Stimulated activated naive CD8-positive, alpha-beta T cell treated with anti-CD3 and anti-CD28 coated beads, Interleukin-15, Interleukin-2, amounts not matched to agents 100 U/mL and 50 U/mL, for 24 hours (primary cell): Measurements from ENCODE around the gene CFI.
A peak's percentile ranks its signal among the peaks of the same experiment; 100 is the strongest.

ENCODE experiments used
- ATAC-seq: fragments of 150-1000 bp; cut with Tn5 transposase; one replicate; pipeline ENCODE4 v1.10.0; 2021
- DNase-seq: peaks from one replicate; pipeline ENCODE4 v3.0.0; 2021

Gene CFI

GRCh38 chr4:109801895-109802319 is at the start of gene CFI:
CFI (minus strand) TSS chr4:109801999; CDS start chr4:109801971, 28 bp downstream.
- DNase-seq (no peak), ATAC-seq (no peak)

- ATAC-seq: no peak
- DNase-seq: no peak
Measured at GRCh38 chr4:109850601-109851000, 48.8 kb upstream of the CFI start.

DNA sequence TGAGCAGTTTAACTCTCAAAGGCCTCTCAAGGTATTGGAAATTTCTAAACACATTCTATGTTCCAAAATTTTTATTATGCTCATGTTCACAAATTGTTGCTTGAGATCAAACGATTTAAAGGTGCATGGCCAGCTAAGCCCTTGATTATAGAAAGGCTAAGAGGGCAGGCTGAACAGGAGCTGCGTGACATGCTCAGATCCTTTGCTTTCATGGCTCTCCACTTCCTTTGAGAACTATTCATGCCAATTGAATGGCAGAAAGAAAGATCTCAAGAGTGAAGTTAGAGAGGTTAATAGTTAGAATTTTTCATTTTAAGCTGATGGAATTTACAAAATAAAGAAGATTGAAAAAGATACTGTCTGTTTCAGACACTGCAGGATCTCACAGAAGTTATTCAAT is 46.7 kb upstream of the CFI start:
- no peak for ATAC-seq

GRCh38 chr4:109847896-109848442 is 46.2 kb upstream of the CFI start, which contains the start of gene LRIT3:
LRIT3 (plus strand) TSS chr4:109848107; CDS start chr4:109848202, 95 bp downstream.
- ATAC-seq: no peak

More for the DNA sequence above, 46.7 kb upstream of the CFI start:
- no peak for DNase-seq

DNA sequence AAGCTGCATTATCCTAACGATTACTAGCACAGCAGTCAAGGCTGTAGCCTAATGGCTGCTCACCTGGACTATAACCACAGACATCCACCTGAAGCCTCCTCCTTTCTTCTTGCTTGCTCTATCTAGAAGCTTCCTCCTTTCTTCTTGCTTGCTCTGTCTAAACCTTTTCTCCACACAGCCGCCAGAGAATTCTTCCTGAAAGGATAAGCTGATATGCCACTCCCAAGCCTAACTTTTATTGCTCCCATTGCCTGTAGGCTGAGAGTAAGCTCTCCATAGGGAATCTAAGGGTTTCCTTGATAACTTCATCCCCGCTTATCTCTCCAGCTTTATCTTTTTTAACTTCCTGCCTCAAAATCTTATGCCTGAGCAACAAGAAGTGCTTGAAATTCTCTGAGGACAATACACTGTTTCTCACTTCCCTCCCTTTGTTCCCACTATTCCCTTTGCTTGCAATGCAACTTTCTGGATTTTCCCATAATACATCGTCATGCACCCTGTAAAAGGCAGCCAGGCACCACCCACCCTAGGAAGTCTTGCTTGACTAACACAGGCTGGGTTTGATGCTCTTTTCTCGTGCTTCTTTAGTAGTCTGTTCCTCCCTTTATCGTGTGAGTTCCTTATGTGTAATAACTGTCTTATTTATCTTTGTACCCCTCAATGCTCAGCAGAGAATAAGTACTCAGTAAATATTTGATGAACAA is 44.7 kb upstream of the CFI start:
- no peak for DNase-seq
- ATAC-seq: no peak

More at GRCh38 chr4:109847896-109848442, 46.2 kb upstream of the CFI start, which contains the start of gene LRIT3:
- DNase-seq: no peak

GRCh38 chr4:109836985-109837384 is 35.2 kb upstream of the CFI start:
- ATAC-seq (no peak), DNase-seq (no peak)

DNA sequence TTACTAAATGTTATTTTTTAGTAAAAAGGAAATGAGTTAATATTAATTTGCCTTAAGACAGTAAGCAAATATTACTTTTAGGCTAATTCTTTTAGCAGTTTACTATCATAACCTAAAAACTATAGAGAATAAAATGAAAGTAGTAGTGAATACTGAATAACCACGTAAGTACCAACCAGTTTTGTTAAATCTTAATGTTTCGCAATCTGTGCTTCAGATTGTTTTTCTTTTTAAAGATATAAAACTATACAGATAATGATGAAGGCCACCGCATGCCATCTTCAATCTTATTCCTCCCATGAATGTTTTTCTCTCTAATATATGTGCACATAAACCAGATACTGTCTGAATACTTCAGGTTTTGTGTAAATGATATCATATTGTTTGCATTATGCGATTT is 32.0 kb upstream of the CFI start:
- no peak for DNase-seq
- no peak for ATAC-seq

DNA sequence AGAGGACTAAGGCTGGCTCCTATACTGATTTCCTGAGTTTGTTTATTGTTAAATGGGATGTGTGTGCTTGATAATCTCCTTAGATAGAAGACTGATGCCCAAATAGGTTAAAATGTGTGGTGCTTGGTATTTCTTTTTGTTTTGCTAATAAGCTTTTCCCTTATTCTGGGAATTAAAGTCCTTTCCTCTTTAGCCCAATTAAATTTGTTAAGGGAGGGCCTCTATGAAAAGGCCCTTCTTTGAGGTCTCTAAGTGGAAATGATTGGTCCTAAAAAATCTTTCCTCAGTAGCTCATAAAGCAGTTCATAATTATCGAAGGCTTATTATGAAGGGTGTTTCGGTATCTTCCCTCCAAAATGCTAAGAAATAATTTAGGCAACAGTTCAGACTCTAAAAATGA is 25.9 kb upstream of the CFI start, which contains the start of gene RRH:
RRH (plus strand) TSS at position 301 of the 400 bp plus-strand sequence; CDS start at position 357, 56 bp downstream.
- DNase-seq: no peak
- ATAC-seq: no peak

DNA sequence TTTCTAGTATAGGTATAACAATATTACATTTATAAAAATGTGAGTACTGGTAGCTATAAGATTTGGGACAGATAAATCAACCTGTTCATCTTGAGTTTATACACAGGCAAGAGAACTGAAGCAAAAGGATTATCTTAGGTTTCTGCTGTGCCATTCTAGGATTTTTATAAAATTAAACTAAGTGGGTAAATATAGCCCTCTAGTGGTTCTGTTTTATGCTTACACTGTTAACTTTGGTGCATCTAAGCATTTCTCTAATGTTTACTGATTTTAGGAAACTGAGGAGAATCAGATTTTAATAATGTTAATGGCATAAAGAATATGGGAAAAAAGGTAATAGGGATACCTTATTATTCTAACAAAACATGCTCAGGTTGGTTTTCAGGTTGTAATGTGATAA is 24.9 kb upstream of the CFI start:
- no peak for DNase-seq
- ATAC-seq: no peak

GRCh38 chr4:109821185-109821584 is 19.4 kb upstream of the CFI start:
- peak; percentile 53 for ATAC-seq
- DNase-seq: no peak

DNA sequence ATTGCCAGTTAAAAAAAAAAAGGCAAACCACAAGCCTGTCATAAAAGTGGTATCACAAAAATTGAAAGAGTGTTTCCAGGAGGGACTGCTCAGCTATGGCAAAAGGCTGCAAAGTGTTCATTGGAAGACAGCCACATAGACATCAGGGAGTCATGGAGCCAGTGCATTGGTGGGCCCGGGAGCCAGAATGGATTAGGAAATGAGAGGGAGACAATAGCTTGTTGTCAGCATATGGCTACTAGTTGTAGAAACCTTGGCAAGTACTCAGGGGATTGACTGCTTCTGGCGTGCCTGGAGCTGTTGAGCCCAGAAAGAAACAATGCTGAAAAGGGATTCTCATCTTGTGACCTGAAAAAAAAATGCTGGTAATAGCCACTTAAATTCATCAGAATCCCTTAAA is 18.8 kb upstream of the CFI start:
- no peak for DNase-seq
- no peak for ATAC-seq

DNA sequence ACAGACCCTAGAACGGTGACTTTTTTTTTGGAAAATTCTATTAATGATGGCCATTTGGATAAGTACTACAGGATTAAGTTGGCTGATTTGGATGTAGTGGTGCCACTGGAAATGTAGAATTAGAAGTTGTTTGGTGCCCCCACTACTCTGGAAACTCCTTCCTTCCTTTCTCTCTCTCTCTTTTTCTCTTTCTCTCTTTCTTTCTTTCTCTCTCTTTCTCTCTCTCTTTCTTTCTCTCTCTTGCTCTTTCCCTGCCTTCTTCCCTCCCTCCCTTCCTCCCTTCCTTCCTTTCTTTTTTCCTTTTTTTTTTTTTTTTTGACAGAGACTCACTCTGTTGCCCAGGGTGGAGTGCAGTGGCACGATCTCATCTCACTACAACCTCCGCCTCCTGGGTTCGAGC is 16.5 kb upstream of the CFI start:
- DNase-seq (no peak), ATAC-seq (no peak)

DNA sequence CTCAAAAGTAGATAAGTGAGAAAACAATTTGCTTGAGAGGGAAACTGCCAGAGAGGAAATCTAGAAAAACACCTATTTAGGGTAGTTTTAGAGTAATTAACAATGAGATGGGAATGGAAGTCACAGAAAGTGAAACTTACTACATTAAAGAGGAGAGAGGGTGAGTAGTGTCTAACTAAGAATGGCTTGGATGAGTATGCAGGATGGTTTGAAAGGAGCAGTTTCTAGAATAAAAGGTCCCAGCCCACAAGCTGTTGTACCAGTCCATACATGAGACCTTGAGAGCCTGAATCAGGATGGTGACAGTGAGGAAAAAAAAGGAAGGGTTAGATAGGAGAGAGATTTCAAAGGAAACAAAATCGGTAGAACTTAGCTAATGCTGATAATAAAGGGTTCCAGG is 15.1 kb upstream of the CFI start:
- DNase-seq (no peak), ATAC-seq (peak; percentile 48)

- DNase-seq (peak; percentile 56), ATAC-seq (no peak)
Measured at GRCh38 chr4:109816082-109816442, 14.3 kb upstream of the CFI start.

- DNase-seq (peak; percentile 87), ATAC-seq (peak; percentile 97)
Measured at GRCh38 chr4:109815151-109816081, 13.6 kb upstream of the CFI start, which contains the start of gene GAR1. GAR1 (plus strand) TSS chr4:109815762; CDS start chr4:109816165, 403 bp downstream.

GRCh38 chr4:109811707-109812106 is 9.9 kb upstream of the CFI start:
- ATAC-seq: no peak

DNA sequence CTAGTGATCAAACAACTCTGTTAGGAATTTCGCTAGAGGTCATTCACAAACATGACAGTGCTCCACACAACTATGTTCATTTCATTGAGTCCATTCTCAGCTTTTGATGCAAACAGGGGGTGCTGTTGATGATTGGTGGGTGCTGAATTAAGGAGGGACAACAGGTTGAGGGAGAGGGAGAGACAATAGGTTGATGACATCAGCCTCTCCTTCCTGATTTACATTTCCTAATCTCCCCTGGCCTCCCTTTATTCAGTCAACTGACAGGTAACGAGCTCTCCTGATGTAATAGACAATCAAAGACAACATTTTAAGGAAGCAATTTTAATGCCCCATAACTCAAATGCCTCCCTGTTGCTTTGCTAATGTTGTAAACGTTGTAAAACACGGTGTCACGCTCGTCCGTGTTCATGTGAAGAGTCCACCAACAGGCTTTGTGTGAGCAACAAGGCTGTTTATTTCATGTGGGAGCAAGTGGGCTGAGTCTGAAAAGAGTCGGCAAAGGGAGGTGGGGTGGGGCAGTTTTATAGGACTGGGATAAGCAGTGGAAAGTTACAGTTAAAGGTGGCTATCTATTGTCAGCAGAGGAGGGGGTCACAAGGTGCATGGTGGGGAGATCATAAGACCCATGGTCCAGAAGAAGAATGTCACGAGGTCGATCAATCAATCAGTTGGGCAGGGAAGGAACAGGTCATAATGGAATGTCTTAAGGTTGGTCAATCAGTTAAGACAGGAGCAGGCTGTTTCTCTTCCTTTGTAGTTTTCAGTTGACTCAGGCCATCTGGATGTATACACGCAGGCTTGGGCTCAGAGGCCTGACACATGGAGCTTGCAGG is 9.0 kb upstream of the CFI start:
- ATAC-seq (no peak), DNase-seq (no peak)

More at GRCh38 chr4:109811707-109812106, 9.9 kb upstream of the CFI start:
- DNase-seq: no peak

GRCh38 chr4:109809655-109810054 is 7.9 kb upstream of the CFI start:
- DNase-seq (no peak), ATAC-seq (no peak)

DNA sequence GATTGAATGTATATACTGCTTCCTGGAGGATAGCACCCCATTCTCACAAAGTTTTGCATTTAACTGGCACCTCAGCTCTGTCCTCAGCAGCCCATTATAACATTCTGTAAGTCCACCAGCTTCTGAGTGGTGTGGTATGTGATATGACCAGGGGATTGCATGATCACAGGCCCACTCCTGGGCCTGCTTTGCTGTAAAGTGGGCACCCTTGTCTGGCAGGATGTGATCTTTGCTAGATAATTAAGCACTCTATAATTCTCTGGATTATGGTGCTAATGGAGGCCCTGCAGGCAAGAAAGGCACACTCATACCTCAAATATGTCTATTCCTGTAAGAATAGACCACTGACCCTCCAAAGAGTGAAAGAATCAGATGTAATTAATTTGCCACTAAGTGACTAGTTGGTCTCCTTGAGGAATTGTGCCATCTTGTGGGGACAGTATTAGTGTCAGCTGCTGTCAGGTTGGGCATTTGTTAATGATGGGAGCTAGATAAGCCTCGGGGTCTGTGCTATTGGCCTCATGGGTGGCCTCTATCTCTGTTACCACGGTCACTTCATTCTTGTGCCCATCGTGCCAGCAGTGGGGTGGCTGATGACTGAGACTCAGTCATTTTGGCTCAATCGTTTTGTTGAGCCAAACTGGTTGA is 2.2 kb upstream of the CFI start:
- DNase-seq: peak; percentile 12
- ATAC-seq: peak; percentile 49

- DNase-seq (no peak), ATAC-seq (no peak)
Measured at GRCh38 chr4:109801099-109801789, 555 bp downstream of the CFI start.
